HL-60 (cell line): ENCODE data around the gene ARFGEF2.

Experiments used
- DNase-seq, 2 experiments: peaks; one replicate each; pipeline ENCODE4 v3.0.0-alpha.2; 2010 to 2020; ENCODE audit warnings: low read depth in 1 of 2, low spot score in 1 of 2
- H3K27ac ChIP-seq: fragments of 250-450 bp; sonication (Bioruptor Pico); replicated peaks from 2 replicates; pipeline ENCODE4 v1.5.1; 2020; ENCODE audit warnings: mild to moderate bottlenecking, moderate library complexity
- H3K27me3 ChIP-seq: fragments of 250-450 bp; sonication (Bioruptor Pico); 2 replicates; pipeline ENCODE4 v1.5.1; 2021; ENCODE audit warnings: mild to moderate bottlenecking, moderate library complexity; ENCODE audit not compliant: insufficient read depth, poor library complexity, severe bottlenecking
- H3K4me3 ChIP-seq: replicated peaks from 2 replicates; pipeline ENCODE4 v1.5.1; 2011; ENCODE audit warnings: mild to moderate bottlenecking, control low read depth, low read length; ENCODE audit not compliant: insufficient read depth
- GABPA ChIP-seq: IDR thresholded peaks from 2 replicates; pipeline ENCODE4 v1.6.1; 2012; ENCODE audit warnings: low read depth
- POLR2AphosphoS5 ChIP-seq: IDR thresholded peaks from 2 replicates; pipeline ENCODE4 v1.6.1; 2012; ENCODE audit warnings: low read depth
- SPI1 ChIP-seq: IDR thresholded peaks from 2 replicates; pipeline ENCODE4 v1.6.1; 2012; ENCODE audit warnings: low read depth, mild to moderate bottlenecking, borderline replicate concordance
- TF ChIP-seq, protein P1 (sequence below): IDR thresholded peaks from one replicate; pipeline ENCODE4 v1.5.1; 2011; ENCODE audit warnings: low read length, control low read depth, inconsistent platforms; ENCODE audit not compliant: insufficient read depth
- TF ChIP-seq, protein P2 (sequence below): IDR thresholded peaks from 2 replicates; pipeline ENCODE4 v1.6.1; 2012; ENCODE audit warnings: low read depth; ENCODE audit not compliant: insufficient replicate concordance

The ARFGEF2 gene

DNA sequence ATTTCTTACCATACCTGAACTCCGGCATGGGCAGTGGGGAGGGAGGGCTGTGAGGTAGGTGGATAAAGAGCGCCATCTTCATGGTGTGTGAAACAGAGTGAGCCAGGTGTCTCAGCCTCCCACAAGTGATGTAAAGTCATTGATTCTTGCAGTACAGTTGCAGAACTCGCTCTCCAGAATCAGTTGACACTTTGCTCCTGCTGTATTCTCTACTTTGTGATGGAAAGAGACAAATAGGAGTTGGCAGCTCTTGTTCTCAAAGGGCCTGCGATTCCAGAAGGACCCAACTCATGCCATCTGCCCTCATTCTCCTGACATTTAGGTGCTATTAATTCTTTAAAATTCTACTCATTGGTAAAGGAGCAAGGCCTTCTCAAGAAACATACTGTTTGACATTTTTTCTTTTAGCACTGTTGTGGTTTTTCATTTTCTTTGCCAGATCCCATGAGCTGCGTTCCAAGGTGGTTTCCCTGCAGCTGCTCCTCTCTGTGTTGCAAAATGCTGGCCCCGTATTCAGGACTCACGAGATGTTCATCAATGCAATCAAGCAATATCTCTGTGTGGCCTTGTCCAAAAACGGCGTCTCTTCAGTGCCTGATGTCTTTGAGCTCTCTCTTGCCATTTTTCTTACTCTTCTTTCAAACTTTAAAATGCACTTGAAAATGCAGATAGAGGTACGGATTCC lies 49.3 kb downstream of the ARFGEF2 start:
- DNase-seq, result no peak

DNA sequence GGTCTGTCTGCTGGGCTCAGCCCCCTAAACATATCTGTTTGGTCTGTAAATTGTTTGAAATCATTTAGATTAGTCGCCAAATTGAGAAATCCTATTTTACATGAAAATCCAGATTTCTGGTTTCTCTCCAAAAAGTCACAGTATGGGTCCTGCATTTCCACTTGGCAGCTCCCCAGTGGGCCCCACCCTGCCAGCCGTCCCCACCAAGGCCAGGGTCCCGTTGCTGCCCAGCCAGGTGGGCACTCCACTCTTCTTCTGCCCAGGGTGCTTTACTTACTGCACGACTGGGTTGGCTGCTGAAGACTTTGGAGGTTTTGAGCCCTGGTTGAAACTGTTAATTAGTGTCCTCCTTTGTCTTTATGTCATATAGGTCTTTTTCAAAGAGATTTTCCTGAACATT lies 50.4 kb downstream of the ARFGEF2 start:
- DNase-seq, result no peak
- H3K4me3 ChIP-seq, result no peak overlapping the region
- H3K27me3 ChIP-seq, result no peaks in the 10 kb centered on the region
- TF ChIP-seq POLR2AphosphoS5 (no peak), GABPA (no peak), SPI1 (no peak)
- TF ChIP-seq, protein P1, sequence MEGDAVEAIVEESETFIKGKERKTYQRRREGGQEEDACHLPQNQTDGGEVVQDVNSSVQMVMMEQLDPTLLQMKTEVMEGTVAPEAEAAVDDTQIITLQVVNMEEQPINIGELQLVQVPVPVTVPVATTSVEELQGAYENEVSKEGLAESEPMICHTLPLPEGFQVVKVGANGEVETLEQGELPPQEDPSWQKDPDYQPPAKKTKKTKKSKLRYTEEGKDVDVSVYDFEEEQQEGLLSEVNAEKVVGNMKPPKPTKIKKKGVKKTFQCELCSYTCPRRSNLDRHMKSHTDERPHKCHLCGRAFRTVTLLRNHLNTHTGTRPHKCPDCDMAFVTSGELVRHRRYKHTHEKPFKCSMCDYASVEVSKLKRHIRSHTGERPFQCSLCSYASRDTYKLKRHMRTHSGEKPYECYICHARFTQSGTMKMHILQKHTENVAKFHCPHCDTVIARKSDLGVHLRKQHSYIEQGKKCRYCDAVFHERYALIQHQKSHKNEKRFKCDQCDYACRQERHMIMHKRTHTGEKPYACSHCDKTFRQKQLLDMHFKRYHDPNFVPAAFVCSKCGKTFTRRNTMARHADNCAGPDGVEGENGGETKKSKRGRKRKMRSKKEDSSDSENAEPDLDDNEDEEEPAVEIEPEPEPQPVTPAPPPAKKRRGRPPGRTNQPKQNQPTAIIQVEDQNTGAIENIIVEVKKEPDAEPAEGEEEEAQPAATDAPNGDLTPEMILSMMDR, result no peak
- TF ChIP-seq, protein P2, sequence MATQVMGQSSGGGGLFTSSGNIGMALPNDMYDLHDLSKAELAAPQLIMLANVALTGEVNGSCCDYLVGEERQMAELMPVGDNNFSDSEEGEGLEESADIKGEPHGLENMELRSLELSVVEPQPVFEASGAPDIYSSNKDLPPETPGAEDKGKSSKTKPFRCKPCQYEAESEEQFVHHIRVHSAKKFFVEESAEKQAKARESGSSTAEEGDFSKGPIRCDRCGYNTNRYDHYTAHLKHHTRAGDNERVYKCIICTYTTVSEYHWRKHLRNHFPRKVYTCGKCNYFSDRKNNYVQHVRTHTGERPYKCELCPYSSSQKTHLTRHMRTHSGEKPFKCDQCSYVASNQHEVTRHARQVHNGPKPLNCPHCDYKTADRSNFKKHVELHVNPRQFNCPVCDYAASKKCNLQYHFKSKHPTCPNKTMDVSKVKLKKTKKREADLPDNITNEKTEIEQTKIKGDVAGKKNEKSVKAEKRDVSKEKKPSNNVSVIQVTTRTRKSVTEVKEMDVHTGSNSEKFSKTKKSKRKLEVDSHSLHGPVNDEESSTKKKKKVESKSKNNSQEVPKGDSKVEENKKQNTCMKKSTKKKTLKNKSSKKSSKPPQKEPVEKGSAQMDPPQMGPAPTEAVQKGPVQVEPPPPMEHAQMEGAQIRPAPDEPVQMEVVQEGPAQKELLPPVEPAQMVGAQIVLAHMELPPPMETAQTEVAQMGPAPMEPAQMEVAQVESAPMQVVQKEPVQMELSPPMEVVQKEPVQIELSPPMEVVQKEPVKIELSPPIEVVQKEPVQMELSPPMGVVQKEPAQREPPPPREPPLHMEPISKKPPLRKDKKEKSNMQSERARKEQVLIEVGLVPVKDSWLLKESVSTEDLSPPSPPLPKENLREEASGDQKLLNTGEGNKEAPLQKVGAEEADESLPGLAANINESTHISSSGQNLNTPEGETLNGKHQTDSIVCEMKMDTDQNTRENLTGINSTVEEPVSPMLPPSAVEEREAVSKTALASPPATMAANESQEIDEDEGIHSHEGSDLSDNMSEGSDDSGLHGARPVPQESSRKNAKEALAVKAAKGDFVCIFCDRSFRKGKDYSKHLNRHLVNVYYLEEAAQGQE, result no peak
- H3K27ac ChIP-seq, result no peak overlapping the region

More for the DNA sequence above, 49.3 kb downstream of the ARFGEF2 start:
- Histone ChIP-seq H3K27ac (no peak overlapping the region), H3K4me3 (no peak overlapping the region), H3K27me3 (no peaks in the 10 kb centered on the region)
- TF ChIP-seq POLR2AphosphoS5 (no peak), SPI1 (no peak), GABPA (no peak)
- TF ChIP-seq, protein P1, result no peak
- TF ChIP-seq, protein P2, result no peak

DNA sequence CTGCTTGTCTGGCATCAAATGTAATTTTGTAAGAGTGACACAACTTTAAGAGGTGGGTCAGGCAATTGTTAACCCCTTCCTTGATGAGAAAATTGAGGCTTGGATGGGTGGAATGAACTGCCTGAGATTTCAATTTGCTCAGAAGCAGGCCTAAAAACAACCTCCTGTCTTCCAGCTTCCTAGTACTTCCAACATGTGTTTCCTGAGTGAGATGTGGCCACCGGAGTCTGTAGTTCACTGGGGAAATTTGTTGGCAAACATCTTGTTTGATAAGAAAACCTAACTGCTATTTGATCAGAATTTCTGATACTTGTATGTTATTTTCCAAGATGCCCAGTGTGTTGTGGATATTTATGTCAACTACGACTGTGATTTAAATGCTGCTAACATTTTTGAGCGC lies 51.3 kb downstream of the ARFGEF2 start:
- TF ChIP-seq POLR2AphosphoS5, result no peak
- TF ChIP-seq, protein P1, result no peak
- TF ChIP-seq, protein P2, result no peak
- TF ChIP-seq GABPA, result no peak
- TF ChIP-seq SPI1, result no peak
- H3K27ac ChIP-seq, result no peak overlapping the region
- DNase-seq, result no peak
- no peaks in the 10 kb centered on the region for H3K27me3 ChIP-seq
- no peak overlapping the region for H3K4me3 ChIP-seq
